HG03095 (cell line): ENCODE results near the gene PKD1.

Source experiments
- ATAC-seq: cut with Tn5 transposase; IDR thresholded peaks from one replicate; pipeline ENCODE4 v1.9.1; 2021; ENCODE audit warnings: moderate library complexity; ENCODE audit not compliant: unreplicated experiment

The PKD1 gene

GRCh38 chr16:2170587-2171435, 35.1 kb upstream of the PKD1 start:
- no peak for ATAC-seq

DNA sequence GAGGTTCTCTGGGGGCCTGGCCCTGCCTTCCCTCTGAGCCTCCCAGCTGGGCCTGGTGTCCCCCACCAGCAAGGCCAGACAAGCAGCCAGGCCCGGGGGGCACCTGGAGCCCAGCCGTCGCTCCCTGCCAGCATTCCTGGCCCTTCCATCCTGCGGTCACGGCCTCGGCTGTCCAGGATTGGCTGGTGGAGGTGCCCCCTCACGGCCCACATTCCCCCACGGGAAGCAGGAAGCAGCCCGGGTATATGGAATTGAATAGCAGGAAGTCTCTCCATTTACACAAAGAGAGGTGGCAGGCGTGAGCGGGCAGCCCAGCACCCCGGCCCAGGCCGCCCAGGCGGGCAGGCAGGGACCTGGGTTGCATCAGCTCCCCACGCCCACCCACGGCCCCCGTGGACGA, 34.4 kb upstream of the PKD1 start:
- no peak for ATAC-seq

DNA sequence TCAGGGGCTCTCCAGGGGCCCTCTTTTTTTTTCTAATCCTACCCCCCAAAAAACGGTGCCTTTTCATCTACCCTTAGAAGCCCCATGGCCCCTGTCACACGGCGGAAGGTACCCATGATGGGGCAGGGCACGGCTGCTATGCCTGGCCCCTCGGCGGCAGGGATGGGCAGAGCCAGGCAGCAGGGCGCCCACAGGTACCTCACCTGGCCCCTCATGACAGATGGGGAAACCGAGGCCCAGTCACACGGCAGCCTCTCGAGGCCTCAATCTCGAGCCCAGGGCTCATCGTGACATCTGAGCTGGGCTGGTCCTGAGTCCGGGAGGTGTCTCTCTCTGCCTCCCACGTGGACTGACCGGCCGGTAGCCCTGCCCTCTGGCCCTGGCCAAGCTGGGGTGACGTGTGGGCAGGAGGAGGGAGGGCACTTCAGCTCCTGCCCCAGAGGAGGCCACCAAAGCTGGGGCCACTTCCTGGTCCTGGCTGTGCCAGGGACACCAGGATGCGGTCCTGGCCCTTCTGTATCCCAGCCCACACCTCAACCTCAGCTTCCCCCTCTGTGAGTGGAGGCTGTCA, 31.5 kb upstream of the PKD1 start:
- ATAC-seq = no peak

DNA sequence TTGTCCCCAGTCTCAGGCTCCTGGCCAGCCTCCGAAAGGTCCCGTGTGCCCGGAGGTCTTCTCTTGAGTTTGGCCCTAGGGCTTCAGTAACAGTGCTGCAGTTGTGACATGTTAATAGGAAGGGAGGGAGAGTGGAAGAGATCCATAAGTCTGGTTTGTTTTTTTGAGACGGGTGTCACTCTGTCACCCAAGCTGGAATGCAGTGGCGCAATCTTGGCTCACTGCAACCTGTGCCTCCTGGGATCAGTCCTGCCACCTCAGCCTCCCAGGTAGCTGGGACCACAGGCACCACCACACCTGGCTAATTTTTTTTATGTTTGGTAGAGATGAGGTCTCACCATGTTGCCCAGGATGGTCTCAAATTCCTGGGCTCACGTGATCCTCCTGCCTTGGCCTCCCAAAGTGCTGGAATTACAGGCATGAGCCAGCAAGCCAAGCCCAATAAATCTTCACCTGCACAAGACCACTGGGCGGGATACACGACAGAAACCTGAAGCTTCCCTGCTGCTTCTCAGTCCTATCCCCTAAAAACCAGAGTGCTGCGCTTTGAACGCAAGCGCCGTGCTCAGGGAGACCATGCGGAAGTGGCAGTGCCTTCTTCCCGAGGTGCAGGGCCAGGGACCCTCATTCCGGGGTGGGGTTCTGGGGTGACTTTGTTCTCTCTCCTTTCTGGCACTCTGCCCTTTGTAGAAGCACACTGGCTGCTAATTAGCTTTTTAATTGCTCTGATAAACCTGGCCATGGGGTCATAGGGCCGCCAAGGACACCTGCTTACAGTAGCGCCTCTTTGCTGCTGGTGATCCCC, 30.8 kb upstream of the PKD1 start:
- no peak for ATAC-seq

DNA sequence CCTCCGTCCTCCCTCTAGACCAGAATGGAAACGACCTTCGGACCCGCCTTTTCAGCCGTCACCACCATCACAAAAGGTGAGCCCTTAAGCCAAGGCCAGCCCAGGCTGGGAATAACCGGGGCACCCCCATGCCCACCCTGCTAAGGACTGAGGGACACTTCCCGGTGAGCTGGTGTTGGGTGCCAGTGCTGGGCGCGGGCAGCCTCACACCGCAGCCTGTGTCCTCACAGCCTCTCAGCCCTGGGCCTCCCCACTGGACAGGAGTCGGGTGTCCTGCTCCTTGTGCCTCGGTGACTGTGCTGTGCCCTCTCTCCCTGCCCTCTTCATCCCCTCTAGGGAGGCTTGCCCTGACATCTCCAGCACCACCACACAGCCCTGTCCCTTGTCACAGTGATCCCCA, 30.2 kb upstream of the PKD1 start:
- ATAC-seq = no peak

DNA sequence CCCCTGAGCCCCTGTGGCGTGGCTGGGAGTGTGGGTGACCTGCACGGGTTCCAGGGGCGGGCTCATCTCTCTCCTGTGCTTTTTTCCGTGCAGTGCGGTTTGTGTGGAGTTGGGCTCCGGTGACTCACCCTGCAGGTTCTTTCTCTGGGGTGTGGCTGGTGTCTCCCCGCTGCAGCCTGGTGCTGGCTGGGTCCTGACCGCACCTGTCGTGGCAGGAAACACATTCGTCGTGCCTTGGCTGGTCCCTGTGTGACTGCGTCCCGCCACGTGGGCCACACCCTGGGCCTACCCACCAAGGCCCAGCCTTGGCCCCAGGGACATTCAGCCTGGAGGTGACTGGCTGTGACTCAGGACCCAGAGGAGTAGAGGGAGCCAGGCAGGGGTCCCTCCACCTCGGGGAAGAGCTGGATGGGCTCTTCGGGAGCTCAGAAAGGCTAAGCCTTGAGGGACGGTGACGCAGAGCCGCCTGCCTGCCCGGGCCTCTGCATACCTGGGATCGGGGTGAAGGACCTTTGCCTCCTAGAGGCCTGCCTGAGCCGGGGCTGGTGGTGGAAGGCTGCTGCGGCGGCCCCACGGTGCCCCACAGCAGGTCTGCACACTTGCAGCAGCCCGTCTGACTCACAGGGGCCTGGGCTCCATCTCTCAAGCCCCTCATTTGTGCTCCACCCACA, 27.6 kb upstream of the PKD1 start:
- ATAC-seq = no peak

- no peak for ATAC-seq
These were observed 27.0 kb upstream of the PKD1 start for GRCh38 chr16:2162676-2163118.

DNA sequence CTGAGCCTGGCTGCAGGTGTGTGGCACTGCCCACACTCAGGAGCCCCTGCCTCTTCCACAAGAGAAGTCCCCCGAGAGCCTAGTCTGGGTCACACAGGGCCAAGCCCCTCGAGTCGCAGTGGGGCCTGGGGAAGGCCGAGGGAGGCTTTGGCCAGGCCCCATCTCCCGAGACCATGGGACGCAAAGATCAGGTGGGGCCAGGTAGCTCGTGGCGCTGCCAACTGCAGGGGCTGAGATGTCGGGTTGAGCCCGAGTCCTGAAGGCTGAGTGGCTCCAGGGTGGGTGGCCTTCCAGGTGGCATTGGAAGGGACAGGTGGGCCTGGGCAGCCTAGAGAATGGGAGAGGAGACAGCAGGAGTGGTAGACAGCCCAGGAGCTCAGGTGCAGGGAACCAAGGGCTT, 26.2 kb upstream of the PKD1 start:
- ATAC-seq = no peak

DNA sequence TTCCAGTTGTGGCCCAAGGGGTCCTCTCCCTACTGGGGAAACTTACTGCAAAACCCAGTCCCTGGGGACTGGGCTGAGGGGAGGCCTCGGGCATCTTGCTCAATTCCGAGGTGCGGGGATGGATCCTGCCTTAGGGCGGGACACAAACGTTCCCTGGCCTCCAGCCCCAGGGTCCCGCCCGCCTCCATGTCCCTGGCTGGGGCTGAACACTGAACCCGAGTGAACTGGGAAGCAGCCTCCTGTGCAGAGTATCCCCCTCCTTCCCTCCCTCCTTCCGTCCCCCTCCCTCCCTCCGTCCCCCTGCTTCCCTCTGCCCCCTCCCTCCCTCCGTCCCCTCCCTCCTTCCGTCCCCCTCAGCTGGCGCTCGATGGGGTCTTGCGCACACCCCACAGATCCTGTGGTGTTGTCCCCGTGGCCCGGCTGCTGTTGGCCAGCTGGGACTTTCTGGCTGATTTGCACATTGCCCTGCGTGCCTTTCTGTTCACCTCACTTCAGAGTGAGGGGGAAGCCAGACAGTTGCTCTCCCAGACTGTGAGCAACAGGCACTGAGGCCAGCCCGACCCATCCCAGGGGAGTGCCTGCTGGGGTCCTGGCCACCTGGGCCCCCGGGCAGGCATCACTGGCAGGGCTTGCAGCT, 25.3 kb upstream of the PKD1 start:
- no peak for ATAC-seq

DNA sequence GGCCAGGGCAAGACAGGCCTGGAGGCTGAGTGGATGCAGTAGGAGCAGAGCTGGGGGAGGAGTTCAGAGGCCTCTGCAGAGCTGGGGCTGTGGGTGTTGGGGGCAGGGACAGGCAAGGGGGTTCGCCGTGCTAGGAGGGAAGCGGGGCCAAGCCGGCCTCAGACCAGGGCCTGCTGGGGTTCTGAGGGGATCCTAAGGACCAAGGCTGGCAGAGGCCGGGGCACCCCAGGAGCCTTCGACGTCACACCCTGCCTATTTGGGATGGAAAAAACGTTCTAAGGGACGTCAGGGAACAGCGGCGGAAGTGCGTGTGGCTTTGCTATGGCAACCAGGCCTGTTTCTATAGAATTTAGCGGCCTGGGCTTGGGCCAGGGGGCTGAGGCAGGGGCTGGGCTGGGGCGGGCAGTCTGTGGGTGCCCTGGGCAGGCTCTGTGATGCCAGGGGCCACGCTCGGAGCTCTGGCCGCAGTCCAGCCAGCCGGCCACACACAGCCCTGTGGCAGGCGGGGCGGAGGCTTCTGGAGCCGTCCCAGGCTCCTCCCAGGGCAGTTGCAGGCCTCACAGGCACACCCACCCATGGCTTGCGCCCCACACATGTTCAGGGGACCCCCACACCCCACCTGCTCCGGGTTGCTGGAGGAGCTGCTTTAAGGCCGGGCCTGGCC, 23.6 kb upstream of the PKD1 start:
- no peak for ATAC-seq

DNA sequence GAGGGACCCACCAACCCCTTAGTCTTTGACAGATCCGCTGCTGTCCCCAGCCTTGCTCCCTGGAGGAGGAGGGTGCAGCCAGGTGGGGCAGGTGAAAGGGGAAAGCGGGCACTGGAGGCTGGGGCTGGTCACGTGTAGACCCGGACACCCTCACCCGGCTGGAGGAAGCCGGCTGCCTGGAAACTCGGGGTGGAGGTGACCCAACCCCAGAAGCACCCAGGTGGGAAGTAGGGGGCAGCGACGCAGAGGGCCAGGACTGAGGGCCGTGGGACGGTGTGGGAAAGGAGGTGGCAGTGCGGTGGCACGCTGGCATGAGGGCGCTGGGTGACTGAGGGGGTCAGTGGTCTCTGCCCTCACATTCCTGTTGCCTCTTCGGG, 22.6 kb upstream of the PKD1 start:
- no peak for ATAC-seq

DNA sequence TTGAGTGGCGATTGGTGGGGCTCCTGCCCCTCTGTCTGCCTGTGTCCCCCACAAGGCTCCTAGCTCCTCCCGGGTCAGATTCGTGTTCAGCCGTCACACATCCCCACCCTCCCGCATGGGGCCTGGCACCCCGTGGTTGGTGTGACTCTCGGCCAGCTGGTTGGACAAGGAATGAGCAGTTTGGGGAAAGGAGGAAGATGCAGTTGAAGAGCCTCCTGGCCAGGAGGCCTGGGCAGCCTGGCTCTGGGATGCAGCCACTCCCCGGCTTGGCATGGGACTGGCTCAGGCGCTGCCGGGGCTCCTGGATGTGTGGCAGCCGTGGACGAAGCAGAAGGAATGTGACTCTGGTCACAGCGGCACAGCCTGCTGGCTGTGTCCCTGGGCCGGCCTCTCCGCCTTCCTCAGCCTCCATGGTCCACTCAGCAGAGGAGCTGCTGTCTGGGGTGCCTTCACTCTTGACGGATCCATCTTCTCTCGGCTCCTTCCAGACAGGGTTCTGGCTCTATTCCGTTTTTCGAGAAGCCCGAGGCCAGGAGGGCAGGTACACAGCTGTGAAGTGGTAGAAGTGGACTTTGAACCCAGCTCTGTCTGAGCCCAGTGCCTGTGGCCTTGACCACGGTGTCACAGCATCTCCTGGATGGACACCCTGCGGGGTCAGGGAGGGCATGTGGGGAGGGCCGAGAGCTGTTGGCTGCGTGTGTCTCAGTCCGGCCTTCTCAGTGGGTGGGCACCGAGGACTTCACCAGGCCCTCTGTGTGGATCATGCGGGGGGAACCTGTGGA, 22.0 kb upstream of the PKD1 start:
- ATAC-seq = no peak

DNA sequence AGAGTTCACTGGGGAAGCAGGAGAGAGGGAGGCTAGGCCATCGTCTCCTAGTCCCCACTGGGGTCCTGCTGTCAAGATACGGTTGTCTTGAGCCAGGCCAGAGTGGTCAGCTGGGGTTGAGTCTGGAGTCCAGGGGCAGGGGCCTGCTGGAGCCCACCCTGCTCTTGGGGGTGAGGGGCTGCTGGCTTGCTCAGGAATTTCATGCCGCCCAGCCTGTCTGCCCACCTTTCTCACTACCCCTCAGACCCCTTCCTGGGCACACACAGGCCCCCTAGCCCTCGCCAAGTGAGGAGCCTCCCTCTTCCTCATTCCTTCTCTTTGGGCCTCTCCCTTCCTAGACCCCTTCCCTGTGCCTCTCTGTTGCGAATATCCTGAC, 21.1 kb upstream of the PKD1 start:
- no peak for ATAC-seq

- no peak for ATAC-seq
These were observed 20.5 kb upstream of the PKD1 start for GRCh38 chr16:2155977-2156848.

GRCh38 chr16:2155091-2155950, 19.6 kb upstream of the PKD1 start, which contains the start of gene TRAF7:
TSS of gene TRAF7 (plus strand) at chr16:2155782. CDS start at chr16:2163921, 8,139 bp downstream.
- peak; percentile 76 for ATAC-seq

DNA sequence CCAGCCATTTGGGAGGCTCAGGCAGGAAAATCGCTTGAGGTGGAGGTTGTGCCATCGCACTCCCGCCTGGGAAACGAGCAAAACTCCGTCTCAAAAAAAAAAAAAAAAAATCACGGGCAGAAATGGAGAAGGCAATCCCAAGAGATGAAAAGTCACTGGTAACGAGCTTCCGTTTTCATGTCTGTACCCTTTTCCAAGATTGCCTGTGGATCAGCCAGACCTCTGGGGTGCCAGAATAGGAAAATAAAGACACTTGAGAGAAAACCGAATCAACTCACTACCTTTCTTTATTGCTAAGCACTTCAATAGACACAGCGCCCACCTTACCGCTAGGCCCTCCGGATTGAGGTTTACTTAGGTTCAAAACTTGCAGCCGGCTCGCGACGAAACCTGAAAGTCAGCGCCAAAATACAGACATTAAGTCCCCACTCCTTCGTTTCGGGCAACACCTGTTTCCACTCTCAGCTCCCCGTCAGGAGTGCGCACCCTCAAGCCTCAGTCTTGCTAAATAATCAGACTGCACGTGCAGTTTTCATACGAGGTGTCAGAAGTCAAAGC, 18.9 kb upstream of the PKD1 start:
- no peak for ATAC-seq
